Measurements from ENCODE around the gene IGSF3.

The IGSF3 gene

GRCh38 chr1:116587501-116588227 is 79.9 kb downstream of the IGSF3 start:
- no peak overlapping the region for H3K4me3 ChIP-seq (ENCODE audit: low read depth, low read length)
- no peak for DNase-seq
- no peaks in the 10 kb centered on the region for H3K27me3 ChIP-seq
- peaks cover 4% of the 10 kb centered on the region; the same call in 1 of the 2 replicates for H3K4me1 ChIP-seq
- peaks cover 9% of the 10 kb centered on the region for H3K36me3 ChIP-seq
- no peaks in the 10 kb centered on the region for H3K9me3 ChIP-seq
- no peak for TF ChIP-seq CTCF (IDR thresholded peaks at IDR 0.05; ENCODE audit: low read depth, low read length)

GRCh38 chr1:116586741-116587143 is 80.8 kb downstream of the IGSF3 start:
- Histone ChIP-seq H3K4me3 (ENCODE audit: low read depth, low read length) (no peak overlapping the region), H3K36me3 (peaks cover 9% of the 10 kb centered on the region), H3K4me1 (peaks cover 4% of the 10 kb centered on the region; the same call in 1 of the 2 replicates), H3K27me3 (no peaks in the 10 kb centered on the region), H3K9me3 (no peaks in the 10 kb centered on the region)
- TF ChIP-seq CTCF (IDR thresholded peaks at IDR 0.05; ENCODE audit: low read depth, low read length) = no peak
- no peak for DNase-seq

- DNase-seq = no peak
- H3K4me1 ChIP-seq = peaks cover 4% of the 10 kb centered on the region; the same call in 1 of the 2 replicates
- H3K27me3 ChIP-seq = no peaks in the 10 kb centered on the region
- H3K4me3 ChIP-seq (ENCODE audit: low read depth, low read length) = no peak overlapping the region
- peaks cover 9% of the 10 kb centered on the region for H3K36me3 ChIP-seq
- TF ChIP-seq CTCF (IDR thresholded peaks at IDR 0.05; ENCODE audit: low read depth, low read length) = no peak
- H3K9me3 ChIP-seq = no peaks in the 10 kb centered on the region
These were observed 81.6 kb downstream of the IGSF3 start for GRCh38 chr1:116585886-116586285.

- TF ChIP-seq CTCF (IDR thresholded peaks at IDR 0.05; ENCODE audit: low read depth, low read length) = no peak
- no peaks in the 10 kb centered on the region for H3K27me3 ChIP-seq
- no peaks in the 10 kb centered on the region for H3K9me3 ChIP-seq
These were observed 86.1 kb downstream of the IGSF3 start for GRCh38 chr1:116581323-116581885.

GRCh38 chr1:116580446-116581322 is 86.8 kb downstream of the IGSF3 start:
- Histone ChIP-seq H3K9me3 (no peaks in the 10 kb centered on the region), H3K27me3 (no peaks in the 10 kb centered on the region), H3K4me3 (ENCODE audit: low read depth, low read length) (no peak overlapping the region), H3K4me1 (no peaks in the 10 kb centered on the region), H3K36me3 (peaks cover 6% of the 10 kb centered on the region)
- TF ChIP-seq CTCF (IDR thresholded peaks at IDR 0.05; ENCODE audit: low read depth, low read length) = no peak
- DNase-seq = no peak

More at GRCh38 chr1:116581323-116581885, 86.1 kb downstream of the IGSF3 start:
- Histone ChIP-seq H3K36me3 (peaks cover 8% of the 10 kb centered on the region), H3K4me1 (no peaks in the 10 kb centered on the region), H3K4me3 (ENCODE audit: low read depth, low read length) (no peak overlapping the region)
- no peak for DNase-seq
